NCI-H2081 (cell line): Measurements from ENCODE around the gene ATXN2.
"Not testable (repeated sequence)": the region's sequence is repeated elsewhere in the genome, so short reads cannot be mapped to it uniquely, and the experiment has no call there.

Source experiments
- DNase-seq, 2 experiments: peaks; one replicate each; lab custom pipeline; 2025; lab: John Stamatoyannopoulos, UW

ATXN2 gene

GRCh38 chr12:111599453-111600204 is 514 bp upstream of the ATXN2 start:
- peak; percentile 88 to 90 for DNase-seq

GRCh38 chr12:111597831-111598636 is 1.1 kb downstream of the ATXN2 start:
- peak; percentile 33 to 38 for DNase-seq

DNA sequence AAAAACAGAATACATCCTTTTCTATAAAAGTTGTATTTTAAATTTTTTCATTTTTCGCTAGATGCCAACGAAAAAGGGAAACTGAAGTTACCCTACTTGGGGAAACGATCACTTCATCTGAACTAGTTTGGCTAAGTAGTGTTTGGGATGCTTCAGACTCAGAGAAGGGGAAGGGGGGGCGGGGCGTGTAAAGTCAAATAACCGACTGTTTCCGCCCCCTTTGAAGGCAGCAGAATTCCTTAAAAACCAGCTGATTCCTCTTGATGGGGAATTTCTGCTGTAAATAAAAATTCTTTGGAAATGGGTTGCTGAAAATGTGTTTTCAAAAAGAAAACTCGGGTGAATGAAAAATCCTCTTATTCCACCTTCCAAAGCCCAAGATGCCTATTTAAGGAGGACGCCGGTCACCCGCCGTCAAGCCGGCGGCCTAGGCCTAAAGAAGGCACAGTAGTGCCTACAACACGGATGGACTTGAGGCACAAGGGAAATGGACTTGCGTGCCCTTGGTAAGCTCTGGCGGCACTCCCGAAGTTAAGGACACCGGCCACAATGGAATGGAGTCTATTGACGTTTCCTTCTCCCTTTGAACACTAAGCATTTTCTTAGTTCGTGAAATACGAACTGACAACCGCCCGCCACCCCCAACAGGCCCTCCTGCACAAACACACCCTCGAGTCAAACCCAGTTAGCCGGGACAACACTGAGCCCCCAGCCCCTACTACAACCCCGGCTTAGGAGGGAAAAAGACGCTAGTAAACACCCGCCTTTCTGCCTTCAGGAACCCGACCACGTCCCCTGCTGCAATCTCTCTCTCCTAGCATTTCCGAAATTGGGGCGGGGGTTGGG is 1.9 kb downstream of the ATXN2 start:
- peak; percentile 19 to 47 for DNase-seq

DNA sequence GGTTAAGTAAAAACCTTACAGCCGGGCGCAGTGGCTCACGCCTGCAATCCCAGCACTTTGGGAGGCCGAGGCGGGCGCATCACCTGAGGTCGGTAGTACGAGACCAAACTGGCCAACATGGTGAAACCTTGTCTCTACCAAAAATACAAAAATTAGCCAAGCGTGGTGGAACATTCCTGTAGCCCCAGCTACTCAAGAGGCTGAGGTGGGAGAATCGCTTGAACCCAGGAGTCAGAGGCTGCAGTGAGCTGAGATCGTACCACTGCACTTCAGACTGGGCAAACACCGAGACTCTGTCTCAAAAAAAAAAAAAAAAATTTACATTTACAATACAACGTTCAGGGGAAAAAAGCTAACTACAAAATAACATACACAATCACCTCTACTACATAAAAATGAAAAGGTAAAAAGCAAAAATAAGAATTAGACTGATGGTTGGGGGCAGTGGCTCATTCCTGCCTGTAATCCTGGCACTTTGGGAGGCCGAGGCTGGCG is 3.7 kb downstream of the ATXN2 start:
- DNase-seq: not testable (repeated sequence)

DNA sequence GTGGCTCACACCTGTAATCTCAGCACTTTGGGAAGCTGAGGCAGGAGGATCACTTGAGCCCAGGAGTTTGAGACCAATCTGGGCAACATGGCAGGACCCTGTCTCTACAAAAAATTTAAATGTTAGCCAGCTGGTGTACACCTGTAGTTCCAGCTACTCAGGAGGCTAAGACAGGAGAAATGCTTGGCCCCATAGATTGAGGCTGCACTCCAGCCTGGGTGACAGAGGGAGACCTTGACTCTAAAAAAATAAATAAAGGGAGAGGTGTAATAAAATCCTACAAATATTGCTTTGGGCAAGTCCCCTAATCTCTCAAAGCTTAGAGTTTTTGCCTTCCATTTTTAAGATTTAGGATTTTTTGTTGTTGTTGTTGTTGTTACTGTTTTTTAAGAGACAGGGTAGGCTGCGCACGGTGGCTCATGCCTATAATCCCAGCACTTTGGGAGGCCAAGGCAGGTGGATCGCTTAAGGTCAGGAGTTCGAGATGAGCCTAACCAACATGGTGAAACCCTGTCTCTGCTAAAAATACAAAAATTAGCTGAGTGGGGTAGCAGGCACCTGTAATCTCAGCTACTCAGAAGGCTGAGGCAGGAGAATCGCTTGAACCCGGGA is 7.6 kb downstream of the ATXN2 start:
- DNase-seq: not testable (repeated sequence)

DNA sequence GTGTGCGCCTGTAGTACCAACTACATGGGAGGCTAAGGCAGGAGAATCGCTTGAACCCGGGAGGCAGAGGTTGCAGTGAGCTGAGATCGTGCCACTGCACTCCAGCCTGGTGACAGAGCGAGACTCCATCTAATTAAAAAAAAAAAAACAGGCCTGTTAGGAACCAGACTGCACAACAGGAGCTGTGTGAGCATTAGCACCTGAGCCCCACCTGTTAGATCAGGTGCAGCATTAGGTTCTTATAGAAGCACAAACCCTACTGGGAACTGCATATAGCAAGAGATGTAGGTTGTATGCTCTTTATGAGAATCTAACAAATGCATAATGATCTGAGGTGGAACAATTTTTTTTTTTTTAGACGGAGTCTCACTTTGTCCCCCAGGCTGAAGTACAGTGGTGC is 8.6 kb downstream of the ATXN2 start:
- no peak for DNase-seq

GRCh38 chr12:111589601-111590000 is 9.5 kb downstream of the ATXN2 start:
- DNase-seq: no peak

DNA sequence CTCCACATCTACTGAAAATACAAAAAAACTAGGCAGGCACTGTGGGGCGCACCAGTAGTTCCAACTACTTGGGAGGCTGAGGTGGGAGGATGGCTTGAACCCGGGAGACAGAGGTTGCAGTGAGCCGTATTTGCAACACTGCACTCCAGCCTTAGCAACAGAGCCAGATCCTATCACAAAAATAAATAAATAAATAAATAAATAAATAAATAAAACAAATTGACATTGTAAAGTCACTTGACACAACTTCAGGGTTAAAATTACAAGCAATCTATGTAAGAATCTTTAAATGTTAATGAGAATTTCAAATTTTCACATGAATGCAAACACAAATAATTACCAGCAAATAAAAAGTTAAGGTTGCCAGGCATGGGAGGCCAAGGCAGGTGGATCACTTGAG is 11.1 kb downstream of the ATXN2 start:
- no peak for DNase-seq

DNA sequence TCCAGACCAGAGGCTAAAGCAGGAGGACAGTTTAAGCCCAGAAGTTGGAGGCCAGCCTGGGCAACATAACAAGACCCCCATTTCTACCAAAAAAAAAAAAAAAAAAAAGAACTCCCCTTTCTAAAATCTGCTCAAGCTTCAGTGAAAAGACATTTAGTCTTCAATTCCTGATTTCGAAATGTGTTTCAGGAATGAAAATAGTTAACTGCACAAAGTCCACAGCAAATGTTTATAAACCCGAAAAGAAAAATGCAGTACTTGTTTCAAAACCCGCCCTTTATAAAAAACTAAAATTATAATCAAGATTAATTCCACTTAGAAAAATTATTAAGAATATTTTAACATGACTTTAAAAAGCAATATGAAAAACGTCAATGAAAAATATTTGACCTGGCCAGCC is 12.1 kb downstream of the ATXN2 start:
- DNase-seq: no peak

DNA sequence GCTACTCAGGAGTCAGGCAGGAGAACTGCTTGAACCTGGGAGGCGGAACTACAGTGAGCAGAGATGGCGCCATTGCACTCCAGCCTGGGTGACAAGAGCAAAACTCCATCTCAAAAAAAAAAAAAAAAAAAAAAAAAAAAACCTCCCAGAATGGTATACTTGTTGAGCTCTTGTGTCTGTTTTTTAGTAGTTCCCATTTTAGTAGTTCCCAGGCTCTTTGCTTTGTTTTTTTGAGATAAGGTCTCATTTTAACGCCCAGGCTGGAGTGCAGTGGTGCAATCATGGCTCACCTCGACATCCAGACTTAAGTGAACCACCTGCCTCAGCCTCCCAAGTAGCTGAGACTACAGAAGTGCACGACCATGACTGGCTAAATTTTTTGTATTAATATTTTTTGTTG is 13.4 kb downstream of the ATXN2 start:
- no peak for DNase-seq

DNA sequence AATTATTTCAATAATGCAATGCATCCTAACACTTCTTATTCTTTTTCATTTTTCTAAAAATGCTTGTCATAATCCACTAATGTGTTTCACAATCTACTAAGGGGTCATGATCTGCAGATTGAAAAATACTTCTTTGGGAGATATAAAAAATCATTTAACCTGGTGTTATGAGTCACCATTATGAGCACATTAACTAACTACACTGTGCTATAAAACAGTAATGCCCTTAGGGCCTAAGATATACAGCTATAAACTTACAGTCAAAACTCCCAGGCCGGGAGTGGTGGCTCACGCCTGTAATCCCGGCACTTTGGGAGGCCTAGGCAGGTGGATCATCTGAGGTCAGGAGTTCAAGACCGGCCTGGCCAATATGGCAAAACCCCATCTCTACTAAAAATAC is 14.2 kb downstream of the ATXN2 start:
- DNase-seq: no peak

DNA sequence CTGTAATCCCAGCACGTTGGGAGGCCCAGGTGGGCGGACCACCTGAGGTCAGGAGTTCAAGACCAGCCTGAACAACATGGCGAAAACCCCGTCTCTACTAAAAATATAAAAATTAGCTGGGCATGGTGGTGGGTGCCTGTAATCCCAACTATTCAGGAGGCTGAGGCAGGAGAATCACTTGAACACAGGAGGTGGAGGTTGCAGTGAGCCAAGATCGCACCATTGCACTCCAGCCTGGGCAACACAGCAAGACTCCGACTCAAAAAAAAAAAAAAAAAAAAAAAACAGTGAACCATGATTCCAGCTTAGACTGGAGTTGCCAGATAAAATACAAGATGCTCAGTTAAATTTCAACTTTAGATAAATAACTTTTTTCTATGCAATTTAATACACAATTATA is 15.6 kb downstream of the ATXN2 start:
- DNase-seq: not testable (repeated sequence)

GRCh38 chr12:111582133-111582747 is 16.9 kb downstream of the ATXN2 start:
- DNase-seq: no peak

DNA sequence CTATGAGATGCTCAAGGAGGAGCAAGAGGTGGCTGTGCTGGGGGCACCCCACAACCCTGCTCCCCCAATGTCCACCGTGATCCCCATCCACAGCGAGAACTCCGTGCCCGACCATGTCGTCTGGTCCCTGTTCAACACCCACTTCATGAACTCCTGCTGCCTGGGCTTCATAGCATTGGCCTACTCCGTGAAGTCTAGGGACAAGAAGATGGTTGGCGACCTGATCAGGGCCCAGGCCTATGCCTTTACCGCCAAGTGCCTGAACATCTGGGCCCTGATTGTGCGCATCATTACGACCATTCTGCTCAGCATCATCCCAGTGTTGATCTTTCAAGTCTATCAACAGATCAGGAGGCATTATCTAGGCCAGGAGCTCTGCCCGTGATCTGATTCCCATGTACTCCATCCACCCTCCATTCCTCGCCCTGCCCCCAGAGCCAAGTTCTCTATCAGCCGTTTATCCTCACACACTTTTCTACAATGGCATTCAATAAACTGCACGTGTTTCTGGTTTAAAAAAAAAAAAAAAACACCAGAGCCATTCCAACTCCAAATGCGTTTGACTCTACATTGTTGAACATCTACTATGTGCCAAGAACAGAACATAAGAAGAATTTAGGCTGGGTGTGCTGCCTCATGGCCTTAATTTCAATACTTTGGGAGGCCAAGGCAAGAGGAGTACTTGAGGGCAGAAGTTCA is 17.5 kb downstream of the ATXN2 start:
- no peak for DNase-seq

GRCh38 chr12:111580737-111581136 is 18.4 kb downstream of the ATXN2 start:
- no peak for DNase-seq

DNA sequence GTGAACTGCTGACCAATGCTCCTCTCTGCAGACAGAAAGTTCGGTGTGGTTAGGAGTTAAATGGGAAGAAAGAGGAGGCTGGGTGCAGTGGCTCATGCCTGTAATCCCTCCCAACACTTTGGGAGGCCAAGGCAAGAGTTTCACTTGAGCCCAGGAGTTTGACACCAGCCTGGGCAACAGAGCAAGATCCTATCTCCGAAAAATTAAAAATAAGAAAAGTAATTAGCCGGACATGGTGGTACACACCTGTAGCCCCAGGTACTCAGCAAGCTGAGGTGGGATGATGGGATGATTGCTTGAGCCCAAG is 19.0 kb downstream of the ATXN2 start:
- DNase-seq: no peak

- no peak for DNase-seq
Observed at GRCh38 chr12:111578971-111579340, 20.2 kb downstream of the ATXN2 start.

- no peak for DNase-seq
Observed at GRCh38 chr12:111578276-111578970, 20.7 kb downstream of the ATXN2 start.

DNA sequence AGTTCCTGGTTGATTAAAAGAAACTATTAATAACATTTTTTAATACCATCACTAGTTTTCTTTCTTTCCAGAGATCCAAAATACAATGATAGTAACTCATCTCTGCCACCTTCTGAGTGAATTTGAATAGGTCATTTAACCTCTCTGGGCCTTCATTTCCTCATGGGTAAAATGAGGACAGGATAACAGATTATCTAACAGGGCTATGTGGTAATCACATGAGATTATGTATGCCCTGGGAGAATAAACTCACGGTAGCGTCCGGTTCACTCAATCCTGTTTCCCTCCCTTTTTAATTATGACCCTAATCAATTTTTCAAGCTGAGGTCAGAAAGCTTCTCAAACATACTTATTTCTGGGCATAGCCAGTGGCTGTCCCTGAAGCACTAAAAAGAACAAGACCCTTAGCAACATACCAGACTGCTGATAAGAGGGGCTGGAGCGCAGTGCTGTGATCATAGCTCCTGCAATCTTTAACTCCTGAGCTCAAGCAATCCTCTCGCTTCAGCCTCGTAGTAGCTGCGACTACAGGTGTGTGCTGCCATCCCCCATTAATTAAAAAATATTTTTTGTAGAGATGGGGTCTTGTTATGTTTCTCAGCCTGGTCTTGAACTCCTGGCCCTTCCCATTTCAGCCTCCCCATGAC is 24.2 kb downstream of the ATXN2 start:
- no peak for DNase-seq

- DNase-seq: no peak
Observed at GRCh38 chr12:111573476-111573875, 25.6 kb downstream of the ATXN2 start.
